Measurements from ENCODE around the gene PTPRM. TPM values are rescaled to one million over a fixed set of nuclear protein-coding genes. Genes with fewer than 3 reads are reported as not detected.

The PTPRM gene
- polyA plus RNA-seq, 3 donors, result 0.04 to 2.1 (median 0.66) TPM

DNA sequence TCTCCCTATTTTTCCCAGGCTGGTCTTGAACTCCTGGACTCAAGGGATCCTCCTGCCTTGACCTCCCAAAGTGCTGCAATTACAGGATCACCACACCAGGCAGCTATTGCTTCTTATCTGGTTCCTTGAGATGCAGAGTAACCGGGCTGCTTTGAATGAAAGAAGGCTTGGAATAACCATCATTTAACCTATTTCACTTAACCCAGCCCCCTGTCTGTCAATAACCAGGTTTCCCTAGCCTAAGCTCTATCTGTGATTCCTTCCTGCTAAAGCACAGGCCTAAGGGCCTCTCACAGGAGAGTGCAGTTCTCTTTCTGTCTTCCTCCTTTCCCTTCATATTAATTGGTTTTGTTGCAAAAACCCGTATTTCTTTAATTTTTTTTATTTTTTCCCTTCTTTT is 648.6 kb downstream of the PTPRM start:
- no peak overlapping the region for H3K4me2 ChIP-seq (replicated peaks; ENCODE audit: extremely low read depth, low read length, poor library complexity, severe bottlenecking)
- H4K20me1 ChIP-seq (ENCODE audit: insufficient read depth, low read length), result no peaks in the 10 kb centered on the region
- no peaks in the 10 kb centered on the region for H3K79me2 ChIP-seq (ENCODE audit: insufficient read depth, low read length)
- Mint-ChIP-seq H3K36me3 (no peaks in the 10 kb centered on the region), H3K4me1 (no peaks in the 10 kb centered on the region), H3K27ac (no peak overlapping the region), H3K4me3 (no peak overlapping the region), H3K27me3 (ENCODE audit: low read depth in 3 of 3) (no peaks in the 10 kb centered on the region), H3K9me3 (peaks cover 3 to 14% (median 6%) of the 10 kb centered on the region in 7 donors)
- no CpG with 5 or more reads among the region's 2 CpGs for WGBS (ENCODE audit: insufficient coverage)
- no peak overlapping the region for H2AFZ ChIP-seq (ENCODE audit: insufficient read depth, low read depth, low read length, poor library complexity, severe bottlenecking)
- H3K4me3 ChIP-seq (replicated peaks in 1 of 3; ENCODE audit: low read depth in 2 of 3, low read length in 3 of 3), result no peak overlapping the region
- H3K36me3 ChIP-seq (replicated peaks in 1 of 2; ENCODE audit: control insufficient read depth in 1 of 2, insufficient read depth in 2 of 2, low read length in 2 of 2), result no peaks in the 10 kb centered on the region
- DNase-seq, result no peak
- H3K4me1 ChIP-seq (ENCODE audit: control insufficient read depth in 1 of 2, insufficient read depth in 2 of 2, low read length in 2 of 2), result no peaks in the 10 kb centered on the region
- intact Hi-C loops (cut with micrococcal nuclease), result no loop called here
- no peaks in the 10 kb centered on the region for H3K9me3 ChIP-seq (replicated peaks in 1 of 2; ENCODE audit: control insufficient read depth in 1 of 2, insufficient read depth in 1 of 2, low read length in 2 of 2)
- TF ChIP-seq CTCF (IDR thresholded peaks at IDR 0.05), result no peak
- H3K27ac ChIP-seq (ENCODE audit: low read depth in 1 of 2, low read length in 2 of 2), result no peak overlapping the region
- no peaks in the 10 kb centered on the region for H3K27me3 ChIP-seq (ENCODE audit: control insufficient read depth in 2 of 2, insufficient read depth in 2 of 2, low read length in 2 of 2)
- H3K9ac ChIP-seq (ENCODE audit: insufficient read depth, low read length, poor library complexity, severe bottlenecking), result no peak overlapping the region

DNA sequence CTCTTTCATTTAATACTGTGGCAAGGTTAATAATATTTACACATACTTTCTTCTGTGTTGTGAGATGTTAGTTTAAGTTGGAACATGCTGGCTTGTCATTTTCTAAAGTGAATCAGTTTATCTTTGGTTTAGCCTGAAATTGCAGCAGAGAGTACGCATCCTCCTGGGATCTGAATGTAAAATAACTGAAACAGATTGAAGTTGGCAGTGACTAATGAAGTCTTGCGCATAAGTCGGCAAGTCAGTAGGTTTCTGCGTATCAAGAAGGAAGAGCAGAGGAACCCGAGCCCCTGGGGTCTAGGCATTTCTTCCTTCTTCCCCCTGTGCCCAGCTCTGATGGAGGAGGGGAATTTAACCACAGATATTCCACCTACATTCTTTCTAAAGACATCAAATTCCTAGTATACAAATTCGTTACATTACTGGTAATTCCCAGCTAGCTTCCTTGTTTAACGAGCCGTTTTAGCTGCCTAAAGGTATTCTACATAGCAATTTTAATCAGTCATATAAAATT is 650.0 kb downstream of the PTPRM start:
- no peak overlapping the region for H3K4me3 Mint-ChIP-seq
- Histone ChIP-seq H3K27ac (ENCODE audit: low read depth in 1 of 2, low read length in 2 of 2) (no peak overlapping the region), H3K9ac (ENCODE audit: insufficient read depth, low read length, poor library complexity, severe bottlenecking) (no peak overlapping the region), H4K20me1 (ENCODE audit: insufficient read depth, low read length) (no peaks in the 10 kb centered on the region), H2AFZ (ENCODE audit: insufficient read depth, low read depth, low read length, poor library complexity, severe bottlenecking) (no peak overlapping the region), H3K4me2 (replicated peaks; ENCODE audit: extremely low read depth, low read length, poor library complexity, severe bottlenecking) (no peak overlapping the region), H3K9me3 (replicated peaks in 1 of 2; ENCODE audit: control insufficient read depth in 1 of 2, insufficient read depth in 1 of 2, low read length in 2 of 2) (no peaks in the 10 kb centered on the region), H3K36me3 (replicated peaks in 1 of 2; ENCODE audit: control insufficient read depth in 1 of 2, insufficient read depth in 2 of 2, low read length in 2 of 2) (no peaks in the 10 kb centered on the region), H3K79me2 (ENCODE audit: insufficient read depth, low read length) (no peaks in the 10 kb centered on the region), H3K4me1 (ENCODE audit: control insufficient read depth in 1 of 2, insufficient read depth in 2 of 2, low read length in 2 of 2) (no peaks in the 10 kb centered on the region), H3K27me3 (ENCODE audit: control insufficient read depth in 2 of 2, insufficient read depth in 2 of 2, low read length in 2 of 2) (no peaks in the 10 kb centered on the region), H3K4me3 (replicated peaks in 1 of 3; ENCODE audit: low read depth in 2 of 3, low read length in 3 of 3) (no peak overlapping the region)
- no peaks in the 10 kb centered on the region for H3K36me3 Mint-ChIP-seq
- TF ChIP-seq CTCF (IDR thresholded peaks at IDR 0.05), result no peak
- H3K27ac Mint-ChIP-seq, result no peak overlapping the region
- intact Hi-C loops (cut with micrococcal nuclease), result no loop called here
- DNase-seq, result no peak
- H3K4me1 Mint-ChIP-seq, result no peaks in the 10 kb centered on the region
- 83% methylated on average over 1 of the region's 8 CpGs for WGBS (ENCODE audit: insufficient coverage)
- peaks cover 0 to 3% (median 2%) of the 10 kb centered on the region in 7 donors for H3K9me3 Mint-ChIP-seq
- H3K27me3 Mint-ChIP-seq (ENCODE audit: low read depth in 3 of 3), result peaks cover 0 to 1% (median 0%) of the 10 kb centered on the region in 3 donors
